ENCODE data around the gene PKP2.

The PKP2 gene

GRCh38 chr12:32743264-32743663 is 153.3 kb downstream of the PKP2 start:
- no peak for DNase-seq

DNA sequence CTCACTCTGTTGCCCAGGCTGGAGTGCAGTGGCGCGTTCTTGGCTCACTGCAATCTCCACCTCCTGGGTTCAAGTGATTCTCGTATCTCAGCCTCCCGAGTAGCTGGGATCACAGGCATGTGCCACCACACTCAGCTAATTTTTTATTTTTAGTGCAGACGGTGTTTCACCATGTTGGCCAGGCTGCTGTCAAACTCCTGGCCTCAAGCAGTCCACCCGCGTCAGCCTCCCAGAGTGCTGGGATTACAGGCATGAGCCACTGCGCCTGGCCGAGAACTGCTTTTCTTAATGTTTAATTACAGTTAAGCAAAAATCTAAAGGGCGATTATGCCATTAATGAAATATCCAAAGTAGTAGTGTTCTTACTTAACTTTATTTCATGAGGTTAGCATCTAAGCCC is 154.4 kb downstream of the PKP2 start:
- DNase-seq, result no peak

Data from activated naive CD4-positive, alpha-beta T cell treated with Interleukin-2 at 50 U/mL for 16 hours (primary cell).